HL-60 (cell line): Measurements from ENCODE around the gene ANO2.

Experiments used
- DNase-seq, 2 experiments: peaks; one replicate each; pipeline ENCODE4 v3.0.0-alpha.2; 2010 to 2020; ENCODE audit warnings: low read depth in 1 of 2, low spot score in 1 of 2
- H3K27ac ChIP-seq: fragments of 250-450 bp; sonication (Bioruptor Pico); replicated peaks from 2 replicates; pipeline ENCODE4 v1.5.1; 2020; ENCODE audit warnings: mild to moderate bottlenecking, moderate library complexity
- H3K27me3 ChIP-seq: fragments of 250-450 bp; sonication (Bioruptor Pico); 2 replicates; pipeline ENCODE4 v1.5.1; 2021; ENCODE audit warnings: mild to moderate bottlenecking, moderate library complexity; ENCODE audit not compliant: insufficient read depth, poor library complexity, severe bottlenecking
- H3K4me3 ChIP-seq: replicated peaks from 2 replicates; pipeline ENCODE4 v1.5.1; 2011; ENCODE audit warnings: mild to moderate bottlenecking, control low read depth, low read length; ENCODE audit not compliant: insufficient read depth
- CTCF ChIP-seq: IDR thresholded peaks from one replicate; pipeline ENCODE4 v1.5.1; 2011; ENCODE audit warnings: low read length, control low read depth, inconsistent platforms; ENCODE audit not compliant: insufficient read depth
- GABPA ChIP-seq: IDR thresholded peaks from 2 replicates; pipeline ENCODE4 v1.6.1; 2012; ENCODE audit warnings: low read depth
- POLR2AphosphoS5 ChIP-seq: IDR thresholded peaks from 2 replicates; pipeline ENCODE4 v1.6.1; 2012; ENCODE audit warnings: low read depth
- REST ChIP-seq: IDR thresholded peaks from 2 replicates; pipeline ENCODE4 v1.6.1; 2012; ENCODE audit warnings: low read depth; ENCODE audit not compliant: insufficient replicate concordance
- SPI1 ChIP-seq: IDR thresholded peaks from 2 replicates; pipeline ENCODE4 v1.6.1; 2012; ENCODE audit warnings: low read depth, mild to moderate bottlenecking, borderline replicate concordance

ANO2 gene

DNA sequence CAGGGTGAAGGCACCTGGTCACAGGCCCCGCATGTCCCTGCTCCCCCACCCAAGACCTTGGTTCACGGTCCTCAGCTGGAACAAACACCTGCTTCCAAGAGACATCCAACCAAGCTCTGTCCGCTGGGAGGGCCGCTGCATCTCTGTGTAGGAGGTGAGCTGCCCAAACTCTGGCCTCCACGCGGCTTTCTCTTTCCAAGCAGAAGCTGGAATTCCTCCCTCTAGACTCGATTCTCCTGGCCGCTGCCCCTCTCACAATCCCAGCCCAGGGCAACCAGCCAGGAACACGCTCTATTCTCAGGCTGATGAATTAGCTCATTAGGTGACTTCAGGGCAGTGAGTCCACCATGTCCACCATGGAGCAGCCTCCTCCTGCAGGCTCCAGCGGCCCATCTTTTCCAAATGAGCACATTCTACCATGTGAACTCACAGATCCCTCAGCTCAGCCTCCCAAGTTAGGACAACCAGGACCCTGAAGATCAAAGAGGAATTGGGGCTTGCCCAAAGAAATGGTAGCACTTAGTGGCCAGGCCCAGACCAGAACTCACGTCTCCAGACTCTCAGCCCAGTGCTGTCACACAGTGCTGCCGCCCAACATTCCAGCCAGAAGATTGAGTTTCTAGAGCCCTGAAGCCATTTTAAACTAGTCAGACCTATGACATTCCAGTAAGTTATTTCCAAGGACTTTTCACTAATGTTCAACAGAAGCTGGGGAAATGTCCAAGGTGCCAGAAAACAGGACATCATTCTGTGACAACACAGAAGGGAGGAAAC, 146.6 kb downstream of the ANO2 start:
- no peaks in the 10 kb centered on the region for H3K27me3 ChIP-seq
- H3K4me3 ChIP-seq: no peak overlapping the region
- TF ChIP-seq POLR2AphosphoS5 (no peak), REST (no peak), GABPA (no peak), CTCF (no peak), SPI1 (no peak)
- no peak for DNase-seq
- H3K27ac ChIP-seq: no peak overlapping the region

GRCh38 chr12:5797661-5798060, 147.4 kb downstream of the ANO2 start:
- Histone ChIP-seq H3K4me3 (no peak overlapping the region), H3K27ac (no peak overlapping the region), H3K27me3 (no peaks in the 10 kb centered on the region)
- DNase-seq: no peak
- no peak for TF ChIP-seq CTCF
- TF ChIP-seq REST: no peak
- TF ChIP-seq POLR2AphosphoS5: no peak
- no peak for TF ChIP-seq GABPA
- no peak for TF ChIP-seq SPI1

- TF ChIP-seq GABPA: no peak
- TF ChIP-seq SPI1: no peak
- TF ChIP-seq CTCF: no peak
- no peak for TF ChIP-seq REST
- no peak for TF ChIP-seq POLR2AphosphoS5
- Histone ChIP-seq H3K27me3 (no peaks in the 10 kb centered on the region), H3K4me3 (no peak overlapping the region), H3K27ac (no peak overlapping the region)
- DNase-seq: no peak
These were observed 148.2 kb downstream of the ANO2 start for GRCh38 chr12:5796959-5797225.
